ENCODE results near the gene LAMB1.
"Not testable (repeated sequence)": the region's sequence is repeated elsewhere in the genome, so short reads cannot be mapped to it uniquely, and the experiment has no call there.

LAMB1 gene

GRCh38 chr7:107907790-107908189, 95.2 kb downstream of the LAMB1 start:
- no peak for FAIRE-seq

DNA sequence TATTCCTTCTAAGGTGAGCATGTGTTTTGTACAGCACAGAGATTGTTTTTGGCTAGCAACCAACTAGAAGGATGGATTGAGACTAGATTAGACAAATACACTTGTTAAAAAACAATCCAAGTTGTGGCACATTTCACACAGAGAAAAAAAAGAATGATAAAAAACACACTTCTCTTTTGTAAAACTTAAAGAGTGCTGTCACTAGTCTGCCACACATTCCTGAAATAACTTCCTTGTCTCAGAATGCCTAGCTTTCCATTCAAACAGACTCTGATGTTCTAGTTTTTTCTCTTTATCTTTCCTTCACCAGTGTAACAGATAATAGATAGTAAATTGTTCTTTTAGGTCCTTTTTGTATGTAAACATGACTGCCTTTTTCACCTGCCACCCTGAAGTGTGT, 100.6 kb downstream of the LAMB1 start:
- no peak for FAIRE-seq

- FAIRE-seq = no peak
These were observed 102.4 kb downstream of the LAMB1 start for GRCh38 chr7:107900496-107901015.

GRCh38 chr7:107898997-107899594, 103.9 kb downstream of the LAMB1 start:
- FAIRE-seq = peak; percentile 87

DNA sequence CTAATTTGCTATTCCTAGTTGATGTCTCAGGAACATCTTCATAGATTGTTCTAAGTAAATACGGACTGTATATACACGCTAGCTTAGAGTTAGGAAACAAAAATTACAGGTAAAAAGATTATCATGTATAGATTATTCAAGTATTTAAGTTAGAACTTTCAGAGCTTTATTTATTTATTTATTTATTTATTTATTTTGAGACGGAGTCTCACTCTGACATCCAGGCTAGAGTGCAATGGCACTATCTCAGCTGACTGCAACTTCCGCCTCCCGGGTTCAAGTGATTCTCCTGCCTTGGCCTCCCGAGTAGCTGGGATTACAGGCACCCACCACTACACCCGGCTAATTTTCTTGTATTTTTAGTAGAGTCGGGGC, 110.6 kb downstream of the LAMB1 start:
- FAIRE-seq = not testable (repeated sequence)

DNA sequence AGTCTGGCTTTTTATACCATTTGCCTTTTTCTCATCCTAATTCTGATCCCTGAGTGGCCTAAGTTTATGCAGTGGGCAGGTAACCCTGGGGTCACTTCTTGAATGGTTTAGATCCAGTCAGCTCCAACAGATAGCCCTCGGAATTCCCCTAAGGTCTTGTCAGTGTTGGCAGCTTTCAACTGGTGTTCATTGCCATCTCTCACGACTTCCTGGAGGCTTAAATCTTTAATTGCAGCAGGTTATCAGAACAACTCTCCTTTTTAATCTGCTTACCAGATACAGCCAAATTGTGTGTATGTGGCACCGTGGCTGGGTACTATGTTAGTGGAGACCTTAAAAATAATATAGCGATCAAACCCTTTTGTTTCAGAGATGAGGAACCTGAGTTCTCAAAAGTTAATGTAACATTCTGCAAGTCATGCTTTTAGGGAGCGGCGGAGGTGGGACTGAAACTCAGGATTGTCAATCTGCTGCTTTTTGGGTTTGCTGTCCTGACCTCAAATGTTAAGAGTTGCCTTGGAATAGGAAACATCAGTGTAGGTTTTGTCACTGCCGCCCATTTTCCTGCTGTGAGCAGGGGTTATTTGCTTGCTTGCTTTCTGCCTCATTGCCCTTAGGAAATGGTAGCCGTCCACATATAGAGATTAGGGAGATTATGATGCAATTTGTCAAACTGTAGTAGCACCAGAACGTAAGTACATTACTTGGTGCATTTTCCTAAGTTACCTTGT, 111.2 kb downstream of the LAMB1 start:
- no peak for FAIRE-seq

DNA sequence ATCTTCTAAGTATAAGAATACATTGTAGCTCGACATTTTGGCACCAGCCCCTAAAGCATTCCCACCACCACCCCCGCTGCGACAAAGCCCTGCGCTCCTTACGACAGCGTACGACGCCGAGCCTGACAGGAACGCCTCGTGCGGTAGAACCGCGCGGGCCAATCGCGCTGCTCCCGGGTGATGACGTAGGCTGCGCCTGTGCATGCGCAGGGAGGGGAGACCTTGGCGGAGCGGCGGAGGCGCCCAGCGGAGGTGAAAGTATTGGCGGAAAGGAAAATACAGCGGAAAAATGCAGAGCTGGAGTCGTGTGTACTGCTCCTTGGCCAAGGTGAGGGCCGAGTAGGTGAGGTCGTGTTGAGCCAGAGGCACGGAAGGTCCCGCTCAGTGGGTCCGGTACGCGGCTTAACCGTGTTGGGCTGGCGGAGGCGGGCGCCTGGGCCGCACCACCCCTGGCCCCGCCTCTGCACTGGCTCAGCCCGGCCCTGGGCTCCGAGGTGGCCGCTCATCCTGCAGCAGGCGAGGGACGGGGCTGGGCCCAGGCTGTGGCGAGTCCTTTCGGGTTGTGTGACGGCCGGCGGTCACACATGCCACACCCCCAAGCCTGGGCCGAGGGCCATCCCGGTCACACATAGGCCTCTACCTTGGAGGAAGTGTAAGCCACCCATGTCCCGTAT, 111.9 kb downstream of the LAMB1 start, which contains the start of gene DLD:
Gene DLD, plus strand, starts transcription at position 222 of the 674 bp plus-strand sequence. Its CDS starts 68 bp downstream, at position 290.
- peak; percentile 82 for FAIRE-seq

DNA sequence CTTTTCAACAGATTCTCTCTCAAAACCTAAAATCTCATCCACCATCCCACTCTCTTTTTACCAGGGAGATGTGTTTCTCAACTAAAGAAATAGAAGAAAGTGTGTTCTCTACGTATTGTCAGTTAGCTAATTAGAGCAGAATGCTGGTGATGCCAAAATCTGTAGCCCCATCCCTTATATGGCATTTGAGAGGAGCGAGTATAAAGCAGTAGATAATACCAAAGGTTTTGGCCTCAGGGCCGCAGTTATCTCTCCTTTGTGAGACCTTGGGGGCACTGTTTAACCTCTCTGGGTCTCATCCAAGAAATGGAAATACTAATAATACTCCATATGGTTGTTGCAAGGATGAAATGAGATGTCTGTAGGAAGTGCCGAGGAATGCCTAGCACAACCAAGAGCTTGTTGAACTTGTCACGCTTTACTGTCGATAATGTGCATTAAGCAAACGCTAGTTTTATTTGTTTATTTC, 112.4 kb downstream of the LAMB1 start:
- FAIRE-seq = no peak

DNA sequence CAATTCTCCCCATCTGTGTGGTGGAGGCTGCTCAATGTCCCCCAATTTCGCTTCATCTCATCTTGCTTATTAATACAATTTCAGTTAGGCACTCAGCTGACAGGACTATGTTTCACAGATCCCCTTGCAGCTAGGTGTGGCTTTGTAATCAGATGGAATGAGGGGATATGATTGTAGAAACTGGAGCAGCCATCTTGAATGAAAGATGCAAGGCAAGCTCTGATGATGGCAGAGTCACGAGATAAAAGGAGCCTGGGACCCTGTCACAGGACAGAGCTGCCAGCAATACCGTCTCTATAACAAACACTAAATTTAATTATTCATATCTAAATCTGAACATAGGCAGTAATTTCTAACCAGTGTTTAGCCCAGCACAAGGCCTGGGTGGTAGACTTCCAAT, 113.0 kb downstream of the LAMB1 start:
- FAIRE-seq = no peak

GRCh38 chr7:107887827-107888226, 115.1 kb downstream of the LAMB1 start:
- not testable (repeated sequence) for FAIRE-seq

GRCh38 chr7:107884066-107884818, 118.7 kb downstream of the LAMB1 start:
- no peak for FAIRE-seq

DNA sequence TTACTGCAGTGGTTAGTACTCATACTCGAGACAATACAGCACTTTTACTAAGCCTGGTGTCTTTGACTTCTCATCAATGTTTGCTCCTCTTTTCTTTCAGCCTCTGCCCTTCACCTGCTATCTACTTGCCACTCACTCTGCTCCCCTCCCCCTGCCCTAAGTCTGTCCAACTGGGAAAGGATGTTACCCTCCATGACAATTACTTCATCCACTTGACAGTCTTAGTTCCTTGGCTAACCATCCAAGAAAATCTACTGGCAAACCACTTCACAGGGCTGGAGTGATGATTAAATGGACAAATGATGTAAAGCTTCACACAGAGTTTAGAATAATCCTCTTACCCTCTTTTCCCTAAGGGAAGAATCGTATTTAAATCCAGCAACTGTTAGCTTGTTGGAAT, 120.2 kb downstream of the LAMB1 start:
- no peak for FAIRE-seq

- FAIRE-seq = peak; percentile 97
These were observed 123.4 kb downstream of the LAMB1 start for GRCh38 chr7:107879400-107880035.

DNA sequence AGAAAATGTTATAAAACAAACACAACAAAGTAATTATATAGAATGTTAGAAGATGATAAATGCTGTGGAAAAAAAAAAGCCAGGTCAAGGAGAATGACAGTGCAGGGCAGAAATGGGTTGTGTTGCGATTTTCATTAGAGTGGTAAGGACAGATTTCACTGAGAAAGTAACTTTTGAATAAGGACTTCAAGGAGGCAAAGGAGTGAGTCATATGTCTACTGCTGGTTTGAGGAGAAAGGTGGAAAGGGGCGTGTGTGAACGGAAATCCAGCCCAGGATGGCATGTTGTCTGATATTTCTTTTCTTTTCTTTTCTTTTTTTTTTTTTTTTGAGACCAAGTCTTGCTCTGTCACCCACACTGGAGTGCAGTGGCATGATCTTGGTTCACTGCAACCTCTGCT, 124.3 kb downstream of the LAMB1 start:
- no peak for FAIRE-seq

DNA sequence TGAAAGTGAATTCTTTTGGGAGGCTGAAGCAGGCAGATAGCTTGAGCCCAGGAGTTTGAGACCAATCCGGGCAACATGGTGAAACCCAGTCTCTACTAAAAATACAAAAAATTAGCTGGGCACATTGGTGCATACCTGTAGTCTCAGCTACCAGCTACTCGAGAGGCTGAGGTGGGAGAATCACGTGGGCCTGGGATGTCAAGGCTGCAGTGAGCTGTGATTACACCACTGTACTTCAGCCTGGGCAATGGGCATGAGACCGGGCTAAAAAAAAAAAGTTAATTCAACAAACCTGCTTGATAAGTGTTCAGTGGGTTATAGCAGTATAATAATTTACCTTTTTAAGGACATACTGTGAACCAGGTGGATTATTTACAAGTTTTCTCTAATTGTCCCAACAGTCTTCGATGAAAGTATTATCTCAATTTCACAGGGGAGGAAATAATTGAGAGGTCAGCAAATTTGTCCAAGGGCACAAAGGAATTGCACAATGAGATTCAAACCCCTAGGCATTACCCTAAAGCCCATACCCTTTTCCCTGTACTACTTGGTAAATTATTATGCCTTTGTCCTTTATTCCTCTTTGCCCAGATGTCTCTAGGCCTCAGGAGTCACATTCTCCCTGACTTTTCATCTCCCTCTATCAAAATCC, 125.1 kb downstream of the LAMB1 start:
- FAIRE-seq = no peak

DNA sequence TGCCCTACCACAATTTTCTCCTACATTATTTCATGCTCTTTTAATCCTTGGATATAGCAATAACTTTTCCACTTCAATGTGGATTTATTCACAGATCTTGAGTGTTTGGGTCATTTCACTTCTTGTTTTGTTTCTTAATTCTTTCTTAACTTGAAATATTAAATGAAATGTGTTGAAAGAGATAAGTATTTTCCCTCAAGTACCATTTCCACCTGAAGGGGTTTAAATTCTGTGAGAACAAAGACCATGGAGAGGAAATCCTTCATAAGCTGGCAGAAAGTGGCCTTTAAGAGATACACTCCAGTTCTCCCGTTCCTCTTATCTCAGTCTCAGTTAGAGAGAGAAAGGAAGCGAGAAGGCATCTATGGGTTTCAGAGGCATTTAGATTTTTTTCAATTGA, 126.0 kb downstream of the LAMB1 start:
- FAIRE-seq = no peak

DNA sequence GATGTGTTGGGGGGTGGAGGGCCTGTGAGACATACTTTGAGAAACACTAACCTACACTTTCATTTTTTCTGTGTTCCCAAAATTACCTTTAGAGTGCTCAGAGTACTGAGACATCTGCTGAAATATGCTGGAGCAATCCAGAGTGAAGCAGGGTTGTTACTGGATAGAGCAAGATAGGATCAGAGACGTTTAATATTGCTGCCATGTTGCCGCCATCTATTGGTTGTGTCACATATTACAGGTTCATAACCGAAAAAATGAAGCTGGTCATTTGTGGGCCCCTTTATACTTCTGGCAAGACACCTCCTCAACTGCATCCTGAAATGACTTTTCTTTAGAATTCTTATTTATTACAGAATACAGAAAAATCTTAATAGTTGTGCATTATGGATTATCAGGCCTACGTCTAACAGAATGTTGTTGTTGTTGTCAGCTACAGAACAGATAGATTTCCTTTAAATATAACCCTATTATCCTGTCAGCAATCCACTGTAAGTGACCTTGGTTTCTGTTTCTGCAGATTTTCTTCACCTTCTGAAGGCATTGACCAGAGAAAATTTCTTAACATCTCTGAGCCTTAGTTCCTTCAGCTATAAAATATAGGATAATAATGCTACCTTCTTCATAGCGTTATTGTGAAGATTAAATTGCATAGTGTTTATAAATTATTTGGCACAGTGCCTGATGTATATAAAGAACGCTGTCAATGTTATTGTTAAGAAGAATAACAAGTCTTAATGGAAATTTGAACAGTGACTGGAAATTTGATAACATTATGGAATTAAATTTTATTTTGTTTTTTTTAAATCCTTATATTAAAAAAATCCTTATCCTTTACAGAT, 128.1 kb downstream of the LAMB1 start:
- peak; percentile 97 for FAIRE-seq

- no peak for FAIRE-seq
These were observed 128.8 kb downstream of the LAMB1 start for GRCh38 chr7:107874111-107874510.

Measured in A204.1 (cell line).